GM19397 (cell line): Measurements from ENCODE around the gene PTPN7.
"Not testable (repeated sequence)": the region's sequence is repeated elsewhere in the genome, so short reads cannot be mapped to it uniquely, and the experiment has no call there.

Experiments used
- ATAC-seq: cut with Tn5 transposase; IDR thresholded peaks from one replicate; pipeline ENCODE4 v1.9.1; 2021; ENCODE audit warnings: mild to moderate bottlenecking, moderate library complexity; ENCODE audit not compliant: unreplicated experiment

Gene PTPN7

GRCh38 chr1:202111589-202111988, 48.8 kb downstream of the PTPN7 start:
- ATAC-seq = not testable (repeated sequence)

DNA sequence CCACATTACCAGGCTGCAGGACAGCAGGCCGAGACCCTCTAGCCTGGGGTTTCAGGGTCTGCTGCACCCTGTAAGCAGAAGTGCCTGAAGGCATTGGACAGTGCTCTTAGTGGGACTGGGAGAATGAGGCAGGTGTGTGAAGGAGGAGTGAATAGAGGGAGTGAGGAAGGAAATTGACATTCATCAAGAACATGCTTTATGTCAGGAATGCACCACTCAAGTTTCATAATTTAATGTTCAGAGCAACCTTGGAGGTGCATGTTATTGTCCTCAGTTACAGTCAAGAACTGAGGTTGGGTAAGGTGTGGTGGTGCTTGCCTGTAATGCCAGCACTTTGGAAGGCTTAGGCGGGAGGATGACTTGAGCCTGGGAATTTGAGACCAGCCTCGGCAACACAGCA, 49.4 kb downstream of the PTPN7 start:
- no peak for ATAC-seq

DNA sequence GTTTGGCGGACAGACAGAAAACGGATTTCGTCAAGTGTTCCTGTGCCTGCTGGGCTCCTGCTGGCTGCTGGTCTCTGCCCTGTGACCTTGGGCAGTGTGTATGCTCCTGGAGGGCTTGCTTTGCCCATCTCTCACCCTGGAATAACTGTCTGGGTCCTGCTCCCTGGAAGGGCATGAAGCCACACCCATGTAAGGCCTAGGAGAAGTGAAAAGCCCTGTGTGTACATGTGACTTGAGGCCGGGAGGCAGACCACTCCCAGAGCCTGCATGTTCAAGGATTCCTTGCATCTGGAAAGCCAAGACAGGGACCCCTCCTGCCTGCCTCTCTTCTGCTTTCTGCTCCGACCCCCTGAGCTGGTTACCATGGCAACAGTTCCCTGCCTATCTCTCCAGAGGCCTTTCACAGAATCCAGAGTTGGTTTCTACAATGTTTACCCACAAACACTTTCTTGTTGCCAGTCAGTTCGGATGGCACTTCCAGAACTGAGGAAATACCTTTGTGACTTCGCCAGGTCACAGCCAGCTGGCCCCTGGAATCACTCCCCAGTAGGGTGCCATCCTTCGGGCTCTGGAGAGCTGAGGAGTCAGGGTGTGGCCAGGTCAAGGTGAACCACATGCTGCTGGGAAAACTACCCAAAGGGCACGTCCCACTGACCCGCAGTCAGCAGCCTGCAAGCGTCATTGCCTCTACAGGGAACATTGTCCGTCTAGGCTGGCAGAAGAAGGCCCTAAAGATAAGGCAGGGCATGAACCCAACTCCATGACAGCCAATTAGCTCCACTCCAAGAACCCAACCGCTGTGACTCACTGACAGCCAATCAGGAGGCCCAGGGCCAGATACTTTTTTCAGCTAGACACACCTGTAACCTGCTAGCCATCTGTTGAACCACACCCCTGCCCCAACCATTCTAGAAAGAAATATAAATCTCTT, 52.3 kb downstream of the PTPN7 start:
- no peak for ATAC-seq

DNA sequence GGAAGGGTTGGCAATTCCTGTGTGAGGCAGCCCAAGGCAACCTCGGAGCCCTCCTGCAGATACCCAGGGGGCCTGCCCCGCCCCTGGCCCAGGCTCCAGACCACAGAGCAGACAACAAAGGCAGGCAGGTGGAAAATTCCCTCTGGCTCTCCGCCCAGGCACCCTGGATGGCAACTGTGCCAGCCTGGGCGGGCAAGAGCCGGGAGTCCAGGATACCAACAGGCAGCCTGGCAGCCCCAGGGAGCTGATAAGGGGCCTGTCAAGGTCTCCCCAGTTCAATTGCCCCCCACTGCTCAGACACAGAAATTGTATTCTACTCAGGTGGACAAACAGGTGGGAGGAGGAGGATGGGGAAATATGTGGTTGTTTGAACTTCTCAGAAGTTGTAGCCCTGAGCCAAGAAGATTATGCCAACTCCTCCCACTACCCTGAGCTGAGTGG, 53.1 kb downstream of the PTPN7 start:
- ATAC-seq = no peak

DNA sequence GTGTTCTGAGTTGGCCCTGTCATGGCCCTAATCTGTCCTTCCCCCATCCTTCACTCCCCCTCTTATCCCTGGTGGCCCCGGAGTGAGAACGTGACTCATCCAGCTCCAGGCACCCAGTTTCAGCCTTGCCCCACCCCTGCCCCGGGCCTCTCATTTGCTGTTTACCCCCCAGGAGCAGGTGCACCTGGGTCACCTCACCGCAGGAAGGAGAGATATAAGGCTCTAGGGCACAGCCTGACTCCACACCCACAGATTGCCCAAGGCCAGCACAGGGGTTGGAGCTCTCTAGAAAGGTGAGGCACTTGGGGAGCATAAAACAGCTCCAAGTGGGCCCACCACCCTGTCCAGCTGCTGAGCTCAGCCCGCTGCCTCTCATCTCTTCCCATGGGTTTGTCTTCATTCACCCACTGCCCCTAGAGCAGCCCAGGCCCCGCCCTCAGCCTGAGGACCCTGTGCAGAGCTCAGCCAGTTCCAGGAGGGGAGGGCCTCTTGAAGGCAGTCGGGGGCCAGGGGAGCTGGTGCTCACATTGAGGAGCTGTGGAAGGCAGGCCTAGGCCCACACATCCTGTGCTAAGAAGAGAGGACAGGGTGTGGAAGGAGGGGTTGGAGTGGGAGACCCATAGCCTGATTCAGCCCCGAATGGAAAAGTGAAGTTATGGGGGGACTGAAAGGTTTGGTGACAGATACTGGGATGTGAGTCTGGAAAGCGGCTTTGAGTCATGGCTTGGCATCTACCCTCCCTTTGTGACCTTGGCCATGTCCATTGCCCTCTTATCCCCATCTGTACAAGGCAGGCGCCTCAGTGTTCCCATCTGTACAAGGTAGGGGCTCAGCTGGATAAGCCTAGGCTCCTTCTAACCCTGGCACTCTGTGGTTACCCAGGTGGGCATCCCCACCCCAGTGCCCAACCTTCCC, 53.8 kb downstream of the PTPN7 start:
- no peak for ATAC-seq

GRCh38 chr1:202105571-202106339, 54.6 kb downstream of the PTPN7 start:
- ATAC-seq = no peak

GRCh38 chr1:202104073-202104472, 56.3 kb downstream of the PTPN7 start:
- no peak for ATAC-seq

GRCh38 chr1:202101184-202101583, 59.2 kb downstream of the PTPN7 start:
- no peak for ATAC-seq
